ENCODE measurements around the gene SH2D6.
A peak's percentile ranks its signal among the peaks of the same experiment; 100 is the strongest.

Gene SH2D6

GRCh38 chr2:85418132-85419008, at the start of gene SH2D6:
Gene SH2D6, plus strand, starts transcription at chr2:85418714. Its CDS starts 10,752 bp downstream, at chr2:85429466.
- TF ChIP-seq CTCF (conservative IDR thresholded peaks at IDR 0.05) = no peak
- H3K27ac ChIP-seq = peak within 1 kb of the TSS; percentile 99

GRCh38 chr2:85368921-85369320, 49.6 kb upstream of the SH2D6 start:
- H3K27ac ChIP-seq = peak overlapping the region; percentile 86
- no peak for TF ChIP-seq CTCF (conservative IDR thresholded peaks at IDR 0.05)

- peak overlapping the region; percentile 86 for H3K27ac ChIP-seq
- no peak for TF ChIP-seq CTCF (conservative IDR thresholded peaks at IDR 0.05)
These were observed 49.0 kb upstream of the SH2D6 start for GRCh38 chr2:85369500-85369899.

- TF ChIP-seq CTCF (conservative IDR thresholded peaks at IDR 0.05) = no peak
- no peak overlapping the region for H3K27ac ChIP-seq
These were observed 47.5 kb upstream of the SH2D6 start for GRCh38 chr2:85371045-85371444.

GRCh38 chr2:85376291-85377065, 42.0 kb upstream of the SH2D6 start:
- no peak overlapping the region for H3K27ac ChIP-seq
- no peak for TF ChIP-seq CTCF (conservative IDR thresholded peaks at IDR 0.05)

- TF ChIP-seq CTCF (conservative IDR thresholded peaks at IDR 0.05) = no peak
- no peak overlapping the region for H3K27ac ChIP-seq
These were observed 41.4 kb upstream of the SH2D6 start for GRCh38 chr2:85377083-85377482.

GRCh38 chr2:85378257-85378656, 40.3 kb upstream of the SH2D6 start:
- no peak for TF ChIP-seq CTCF (conservative IDR thresholded peaks at IDR 0.05)

More at GRCh38 chr2:85378257-85378656, 40.3 kb upstream of the SH2D6 start:
- H3K27ac ChIP-seq = no peak overlapping the region
